Umbilical cord (tissue), 2 donors: ENCODE results near the gene ADIG. TPM values are rescaled to one million over a fixed set of nuclear protein-coding genes. Genes with fewer than 3 reads are reported as not detected.

Experiments
- DNase-seq: peaks from one replicate; pipeline ENCODE4 v3.0.0-alpha.2; 2015; ENCODE audit warnings: low spot score
- total RNA-seq: library from RNA; depleted of rRNA; stranded (reverse); fragments of >200 nt; gene quantifications from one replicate; pipeline ENCODE4 v1.2.3, GENCODE V29; 2014; ENCODE audit warnings: low replicate concordance; ENCODE audit not compliant: insufficient read depth

The ADIG gene
- not detected for total RNA-seq

DNA sequence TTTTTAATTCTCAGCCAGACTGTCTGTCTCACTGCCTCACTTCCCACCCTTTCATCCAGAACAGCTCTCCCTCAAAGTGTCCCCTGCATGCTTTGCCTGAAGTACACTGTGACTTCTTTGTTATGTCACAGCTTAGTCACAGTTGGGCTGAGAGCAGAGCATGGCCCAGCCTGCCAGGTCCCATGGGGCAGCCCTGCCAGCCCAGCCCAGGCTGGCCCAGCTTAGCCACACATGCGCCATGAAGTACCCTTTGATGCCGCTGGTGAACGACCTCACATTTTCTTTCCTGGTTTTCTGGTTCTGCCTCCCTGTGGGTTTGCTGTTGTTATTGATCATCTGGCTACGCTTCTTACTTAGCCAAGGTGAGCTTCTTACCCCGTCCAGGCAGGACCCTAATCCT is at the start of gene ADIG:
TSS of gene ADIG (plus strand) at position 185 of the 400 bp plus-strand sequence. CDS start at position 239, 54 bp downstream.
- no peak for DNase-seq

GRCh38 chr20:38534756-38535155 is 46.2 kb upstream of the ADIG start:
- DNase-seq: no peak

GRCh38 chr20:38536310-38536709 is 44.7 kb upstream of the ADIG start:
- DNase-seq: no peak

- no peak for DNase-seq
Observed at GRCh38 chr20:38537176-38537575, 43.8 kb upstream of the ADIG start.

DNA sequence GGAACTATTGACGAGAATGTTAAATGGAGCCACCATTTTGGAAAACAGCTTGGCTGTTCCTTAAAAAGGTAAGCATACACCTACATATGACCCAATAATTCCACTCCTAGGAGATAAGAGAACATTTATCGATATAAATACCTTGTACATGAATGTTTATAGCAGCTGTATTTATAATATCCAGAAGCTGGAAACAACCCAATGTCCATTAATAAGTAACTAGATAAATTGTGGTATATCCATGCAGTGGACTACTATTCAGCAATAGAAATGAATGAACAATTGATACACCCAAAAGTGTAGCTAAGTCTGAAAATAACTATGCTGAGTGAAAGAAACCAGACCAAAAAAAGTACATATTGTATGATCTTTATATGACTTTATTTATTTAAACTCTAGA is 42.2 kb upstream of the ADIG start:
- DNase-seq: no peak

DNA sequence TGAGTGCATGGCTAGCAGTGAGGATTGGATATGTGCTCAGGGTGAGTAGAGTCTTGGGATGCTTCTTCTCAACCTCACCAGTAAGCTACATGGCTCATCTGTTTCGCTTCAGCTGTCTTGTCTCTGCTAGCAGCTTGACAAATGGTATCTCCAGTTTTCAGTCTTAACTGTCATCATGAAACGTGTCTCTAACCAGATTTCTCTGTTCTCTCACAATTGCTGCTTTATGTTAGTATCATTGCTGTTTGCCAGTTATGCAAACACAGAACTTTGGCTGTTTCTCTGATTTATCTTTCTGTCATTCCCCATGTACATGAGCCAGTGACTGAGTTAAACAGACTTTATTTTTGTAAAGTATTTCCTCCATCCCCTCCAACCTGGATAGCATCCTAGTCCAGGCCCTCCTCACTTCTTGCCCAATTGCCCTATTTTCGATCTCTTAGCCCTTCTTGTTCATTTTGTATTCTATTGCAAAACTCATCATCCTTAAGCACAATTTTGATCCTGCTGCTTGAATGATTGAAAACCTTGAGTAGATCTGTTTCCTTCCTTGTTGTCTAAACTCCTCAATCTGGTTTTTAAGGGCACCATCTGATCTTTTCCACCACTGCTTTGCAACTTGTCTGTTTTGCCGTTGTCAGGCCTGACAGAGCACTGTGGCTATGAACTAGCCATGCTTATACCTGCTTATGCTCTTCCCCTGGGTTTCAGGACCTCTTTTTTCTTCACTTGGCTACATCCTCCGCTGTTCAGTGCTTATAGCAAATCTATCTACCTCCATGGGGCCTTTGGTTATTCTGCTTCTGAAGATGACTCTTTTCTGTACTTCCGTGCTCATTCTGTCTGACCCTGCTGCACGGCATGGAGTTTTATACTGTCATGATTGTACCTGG is 37.7 kb upstream of the ADIG start:
- no peak for DNase-seq

- no peak for DNase-seq
Observed at GRCh38 chr20:38545771-38546170, 35.2 kb upstream of the ADIG start.

DNA sequence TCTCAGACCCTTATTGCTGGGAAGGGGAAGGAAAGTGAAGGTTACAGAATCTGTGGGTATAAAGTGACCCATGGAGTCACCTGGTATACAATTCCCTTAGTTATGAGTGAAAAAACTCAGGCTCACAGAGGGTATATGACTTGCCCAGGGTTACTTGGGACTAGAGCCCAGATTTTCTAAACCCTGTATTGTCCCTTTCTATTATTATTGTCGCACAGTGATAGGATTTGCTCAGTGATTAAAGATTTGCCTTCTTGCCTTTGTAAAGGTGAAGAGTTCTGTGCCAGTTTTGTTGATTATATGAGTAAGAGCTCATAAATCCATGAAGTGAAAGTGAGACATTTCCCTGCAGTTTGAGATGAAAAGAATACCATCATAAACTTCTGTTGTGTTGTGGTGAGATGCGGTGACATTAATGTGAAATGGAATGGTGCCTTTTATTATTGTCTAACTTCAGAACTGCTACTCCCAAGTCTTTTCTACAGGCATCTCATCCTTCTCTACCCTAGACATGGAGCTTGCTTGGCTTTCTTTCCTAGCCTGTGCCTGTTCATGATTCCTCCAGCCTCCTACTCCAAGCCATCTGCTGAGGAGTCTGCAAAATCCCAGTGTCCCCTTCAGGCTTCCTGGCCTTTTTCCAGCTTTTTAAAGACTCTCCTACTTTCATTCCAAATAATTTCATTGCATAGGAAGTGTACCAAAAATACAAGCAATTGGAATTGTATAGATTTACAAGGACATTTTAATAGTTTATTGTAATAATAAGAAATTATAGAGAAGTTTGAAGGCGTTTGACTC is 33.5 kb upstream of the ADIG start:
- DNase-seq: no peak

GRCh38 chr20:38548356-38549083 is 32.5 kb upstream of the ADIG start:
- no peak for DNase-seq

DNA sequence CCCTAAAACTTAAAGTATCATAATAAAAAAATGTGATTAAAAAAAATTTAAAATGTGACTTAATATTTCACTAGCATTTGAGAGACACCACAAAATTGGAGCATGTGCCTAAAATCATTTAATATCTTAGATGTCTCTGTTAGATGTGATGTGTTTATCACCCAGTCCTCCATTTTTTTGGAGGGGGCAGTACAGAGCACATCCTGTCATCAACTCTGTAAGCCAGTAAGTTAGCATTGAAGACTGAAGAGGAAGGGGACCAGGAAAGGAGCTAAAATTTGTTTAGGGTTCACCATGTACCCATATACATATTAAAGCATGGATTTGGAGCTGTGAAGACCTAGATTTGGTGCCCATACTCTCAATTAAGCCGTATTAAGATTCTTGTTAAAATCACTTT is 30.7 kb upstream of the ADIG start:
- DNase-seq: no peak

- no peak for DNase-seq
Observed at GRCh38 chr20:38551056-38551626, 29.9 kb upstream of the ADIG start.

GRCh38 chr20:38554986-38555385 is 26.0 kb upstream of the ADIG start:
- no peak for DNase-seq

- no peak for DNase-seq
Observed at GRCh38 chr20:38555395-38555794, 25.6 kb upstream of the ADIG start.

DNA sequence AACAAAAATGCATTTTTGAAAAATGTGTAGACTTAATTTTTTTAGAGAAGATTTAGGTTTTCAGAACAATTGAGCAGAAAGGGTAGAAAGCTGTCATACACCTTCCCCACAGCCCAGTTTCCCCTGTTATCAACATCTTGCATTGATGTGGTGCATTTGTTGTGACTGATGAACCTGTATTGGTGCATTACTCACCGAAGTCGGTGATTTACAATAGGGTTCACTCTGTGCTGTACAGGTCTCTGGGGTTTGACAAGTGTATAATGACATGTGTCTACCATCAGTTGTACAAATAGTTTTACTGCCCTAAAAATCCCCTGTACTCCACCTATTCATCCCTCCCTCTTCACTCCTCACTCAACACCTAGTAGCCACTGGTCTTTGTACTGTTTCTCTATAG is 23.8 kb upstream of the ADIG start:
- DNase-seq: no peak

DNA sequence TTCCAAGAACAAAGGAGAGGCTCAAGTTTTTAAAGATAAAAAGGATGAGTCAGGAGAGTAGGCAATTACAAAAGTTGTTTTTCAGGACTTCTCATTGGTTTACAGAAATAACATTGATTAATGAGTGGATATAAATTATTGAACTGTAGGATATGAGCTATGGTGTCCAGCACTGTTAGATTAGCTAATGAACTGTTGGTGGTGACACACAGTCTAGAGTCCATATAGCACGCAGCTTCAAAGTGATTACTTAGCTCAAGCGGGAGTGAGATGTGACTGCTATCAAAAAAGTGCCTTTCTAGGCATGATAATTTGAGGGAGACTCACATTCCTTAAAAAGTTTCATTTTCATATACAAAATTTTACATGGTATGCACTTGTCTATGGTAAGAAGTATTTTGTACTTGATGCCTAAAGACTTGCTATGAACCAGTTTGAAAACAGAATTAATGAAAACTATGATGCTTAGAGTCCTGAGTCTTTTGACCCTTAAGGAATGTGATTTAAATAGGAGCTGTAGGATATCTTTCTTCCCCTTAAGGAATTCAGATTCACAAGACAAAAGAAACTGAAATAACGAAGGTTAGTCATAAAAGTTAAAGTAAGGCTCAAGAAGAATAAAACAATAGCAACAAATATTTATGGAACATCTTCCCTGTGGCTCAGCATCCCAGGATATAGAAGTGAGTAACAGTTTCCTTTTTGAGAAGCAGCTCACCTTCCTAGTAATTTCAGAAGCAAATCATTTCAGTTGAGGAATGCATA is 22.2 kb upstream of the ADIG start:
- DNase-seq: no peak

- DNase-seq: no peak
Observed at GRCh38 chr20:38559764-38560163, 21.2 kb upstream of the ADIG start.

DNA sequence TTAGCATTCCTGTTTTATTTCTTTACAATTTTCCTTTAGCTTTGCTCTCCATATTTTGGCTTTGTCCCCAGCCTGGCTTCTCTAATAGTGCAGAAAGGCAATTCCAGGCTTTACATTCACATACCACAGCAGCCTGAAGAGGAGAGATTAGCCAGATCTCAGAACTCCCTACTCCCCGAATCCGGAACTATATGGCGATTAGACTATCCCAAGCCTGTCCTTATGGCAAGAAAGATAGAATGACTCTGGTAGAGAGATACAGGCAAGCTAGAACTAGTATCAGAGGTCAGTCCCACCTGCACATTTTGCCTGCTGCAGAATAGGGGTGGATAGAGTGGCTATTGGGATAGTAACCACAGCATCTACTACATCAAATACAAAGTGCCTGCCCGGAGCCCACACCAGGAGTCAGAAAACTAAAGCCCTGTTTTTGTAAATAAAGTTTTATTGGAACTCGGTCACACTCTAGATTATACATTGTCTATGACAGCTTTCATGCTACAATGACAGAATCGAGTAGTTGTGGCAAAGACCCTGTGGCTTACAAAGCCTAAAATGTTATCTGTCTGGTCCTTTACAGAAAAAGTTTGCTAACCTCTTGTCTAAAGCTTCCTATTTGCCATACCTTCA is 17.1 kb upstream of the ADIG start:
- no peak for DNase-seq

GRCh38 chr20:38564680-38565079 is 16.3 kb upstream of the ADIG start:
- no peak for DNase-seq

DNA sequence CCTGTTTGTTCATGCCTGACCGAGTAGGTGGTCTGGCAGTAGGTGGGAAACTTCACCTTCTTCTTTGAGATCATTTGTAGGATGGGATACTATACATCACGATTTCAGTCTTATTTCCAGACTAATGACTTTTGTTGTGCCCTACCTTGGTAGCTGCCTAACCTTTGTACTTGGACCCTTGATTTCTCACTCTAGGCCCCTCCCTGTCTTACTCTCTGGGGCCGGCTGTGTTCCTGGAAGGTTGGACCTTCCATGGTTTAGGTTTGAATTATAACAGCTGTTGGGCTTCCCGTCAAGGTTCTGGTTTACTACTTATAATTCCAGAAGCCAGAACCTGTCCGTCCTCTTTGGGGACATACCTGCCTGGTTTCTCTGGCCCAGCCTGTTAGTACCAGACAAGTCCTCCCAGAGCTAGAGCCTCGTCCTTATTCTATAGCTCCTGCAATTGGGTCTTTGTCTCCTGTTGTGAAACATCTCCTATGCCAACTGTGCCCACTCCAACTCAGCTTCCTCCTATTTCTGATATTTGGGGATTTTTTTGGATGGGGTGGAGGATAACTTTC is 14.9 kb upstream of the ADIG start:
- no peak for DNase-seq
